H9 (cell line): ENCODE measurements around the gene ZNF263. TPM values are rescaled to one million over a fixed set of nuclear protein-coding genes. Genes with fewer than 3 reads are reported as not detected.

Source experiments
- DNase-seq: peaks from one replicate; pipeline ENCODE4 v3.0.0-alpha.2; 2017
- H2AFZ ChIP-seq: one replicate; pipeline ENCODE4 v1.6.1; 2013; ENCODE audit warnings: mild to moderate bottlenecking, low read length, control low read depth, moderate library complexity
- H2AK5ac ChIP-seq: 2 replicates; pipeline ENCODE4 v1.6.1; 2013; ENCODE audit warnings: low read length, control low read depth, mixed read lengths; ENCODE audit not compliant: insufficient read length
- H2BK120ac ChIP-seq: one replicate; pipeline ENCODE4 v1.6.1; 2013; ENCODE audit warnings: low read depth, mild to moderate bottlenecking, low read length, control low read depth, inconsistent platforms; ENCODE audit not compliant: poor library complexity, severe bottlenecking
- H2BK12ac ChIP-seq: 2 replicates; pipeline ENCODE4 v1.6.1; 2013; ENCODE audit warnings: low read length, control low read depth, mixed read lengths, low read depth; ENCODE audit not compliant: insufficient read length
- H2BK15ac ChIP-seq: 2 replicates; pipeline ENCODE4 v1.6.1; 2013; ENCODE audit warnings: low read depth, low read length, control low read depth
- H2BK20ac ChIP-seq: one replicate; pipeline ENCODE4 v1.6.1; 2013; ENCODE audit warnings: low read depth, mild to moderate bottlenecking, low read length, control low read depth, inconsistent platforms; ENCODE audit not compliant: poor library complexity, severe bottlenecking
- H2BK5ac ChIP-seq: 2 replicates; pipeline ENCODE4 v1.6.1; 2013; ENCODE audit warnings: low read length, control low read depth, mixed read lengths; ENCODE audit not compliant: insufficient read length
- H3K14ac ChIP-seq: 2 replicates; pipeline ENCODE4 v1.6.1; 2013; ENCODE audit warnings: low read length, control low read depth; ENCODE audit not compliant: insufficient read depth
- H3K18ac ChIP-seq: 2 replicates; pipeline ENCODE4 v1.6.1; 2013; ENCODE audit warnings: low read depth, mild to moderate bottlenecking, mixed read lengths, low read length, control low read depth; ENCODE audit not compliant: insufficient read length
- H3K23ac ChIP-seq: 2 replicates; pipeline ENCODE4 v1.6.1; 2013; ENCODE audit warnings: low read length, control low read depth, mixed read lengths, low read depth; ENCODE audit not compliant: insufficient read length
- H3K23me2 ChIP-seq: 2 replicates; pipeline ENCODE4 v1.6.1; 2013; ENCODE audit warnings: low read depth, mild to moderate bottlenecking, mixed read lengths, low read length, control low read depth; ENCODE audit not compliant: insufficient read length, poor library complexity, severe bottlenecking
- H3K27ac ChIP-seq: 2 replicates; pipeline ENCODE4 v1.5.1; 2013; ENCODE audit warnings: low read length, control low read depth, mixed read lengths, low read depth; ENCODE audit not compliant: insufficient read length
- H3K27me3 ChIP-seq: 2 replicates; pipeline ENCODE4 v1.6.1; 2013; ENCODE audit warnings: low read length, control low read depth, inconsistent platforms; ENCODE audit not compliant: insufficient read depth
- H3K4ac ChIP-seq: 2 replicates; pipeline ENCODE4 v1.6.1; 2013; ENCODE audit warnings: low read depth, mild to moderate bottlenecking, control low read depth, inconsistent platforms, low read length, moderate library complexity
- H3K4me1 ChIP-seq: 2 replicates; pipeline ENCODE4 v1.6.1; 2013; ENCODE audit warnings: low read length, control low read depth, inconsistent platforms; ENCODE audit not compliant: insufficient read depth
- H3K4me2 ChIP-seq: 2 replicates; pipeline ENCODE4 v1.6.1; 2013; ENCODE audit warnings: low read length, control low read depth, mixed read lengths; ENCODE audit not compliant: insufficient read length, insufficient read depth
- H3K56ac ChIP-seq: 2 replicates; pipeline ENCODE4 v1.6.1; 2013; ENCODE audit warnings: low read depth, mild to moderate bottlenecking, mixed read lengths, low read length, control low read depth; ENCODE audit not compliant: insufficient read length
- H3K79me1 ChIP-seq: 2 replicates; pipeline ENCODE4 v1.6.1; 2013; ENCODE audit warnings: low read depth, mild to moderate bottlenecking, moderate library complexity, low read length, control low read depth, inconsistent platforms; ENCODE audit not compliant: insufficient read depth, poor library complexity, severe bottlenecking
- H3K79me2 ChIP-seq: 2 replicates; pipeline ENCODE4 v1.6.1; 2013; ENCODE audit warnings: low read length, control low read depth, inconsistent platforms; ENCODE audit not compliant: insufficient read depth
- H3K9ac ChIP-seq: 2 replicates; pipeline ENCODE4 v1.6.1; 2013; ENCODE audit warnings: low read length, control low read depth, mixed read lengths; ENCODE audit not compliant: insufficient read length; ENCODE audit errors: extremely low read depth
- H3K9me3 ChIP-seq: one replicate; pipeline ENCODE4 v1.6.1; 2013; ENCODE audit warnings: low read depth, low read length, inconsistent platforms; ENCODE audit not compliant: control insufficient read depth
- H3T11ph ChIP-seq: one replicate; pipeline ENCODE4 v1.6.1; 2013; ENCODE audit warnings: mild to moderate bottlenecking, low read length, control low read depth, inconsistent platforms
- H4K20me1 ChIP-seq: one replicate; pipeline ENCODE4 v1.6.1; 2013; ENCODE audit not compliant: control insufficient read depth, insufficient read length, insufficient read depth
- H4K5ac ChIP-seq: 2 replicates; pipeline ENCODE4 v1.6.1; 2013; ENCODE audit warnings: low read depth, mild to moderate bottlenecking, mixed read lengths, low read length, control low read depth; ENCODE audit not compliant: insufficient read length
- H4K8ac ChIP-seq: replicated peaks from 2 replicates; pipeline ENCODE4 v1.6.1; 2013; ENCODE audit warnings: low read length, control low read depth, mixed read lengths, low read depth; ENCODE audit not compliant: insufficient read length
- H4K91ac ChIP-seq: 2 replicates; pipeline ENCODE4 v1.6.1; 2013; ENCODE audit warnings: low read depth, mild to moderate bottlenecking, moderate library complexity, mixed read lengths, low read length, control low read depth; ENCODE audit not compliant: insufficient read length
- H3K27ac Mint-ChIP-seq, 3 experiments: 2 replicates in 2 of 3; 3 replicates in 1 of 3; pipeline ENCODE4 v1.8.0; 2020 to 2021; ENCODE audit warnings: mixed read lengths in 3 of 3, mild to moderate bottlenecking in 1 of 3, moderate library complexity in 1 of 3
- H3K27me3 Mint-ChIP-seq: 2 replicates; pipeline ENCODE4 v1.8.0; 2021; ENCODE audit warnings: low read depth, mild to moderate bottlenecking, moderate library complexity, mixed read lengths
- H3K36me3 Mint-ChIP-seq, 3 experiments: 2 replicates in 2 of 3; 3 replicates in 1 of 3; pipeline ENCODE4 v1.8.0; 2020 to 2021; ENCODE audit warnings: low read depth in 3 of 3, mixed read lengths in 3 of 3; ENCODE audit not compliant: insufficient read depth in 1 of 3
- H3K4me1 Mint-ChIP-seq, 2 experiments: 2 replicates each; pipeline ENCODE4 v1.8.0; 2020; ENCODE audit warnings: mixed read lengths in 2 of 2
- H3K4me3 Mint-ChIP-seq, 2 experiments: 2 replicates in 1 of 2; 3 replicates in 1 of 2; pipeline ENCODE4 v1.8.0; 2020 to 2021; ENCODE audit warnings: mild to moderate bottlenecking in 2 of 2, mixed read lengths in 2 of 2, moderate library complexity in 1 of 2
- H3K9me3 Mint-ChIP-seq, 2 experiments: 2 replicates in 1 of 2; 3 replicates in 1 of 2; pipeline ENCODE4 v1.8.0; 2020; ENCODE audit warnings: mild to moderate bottlenecking in 2 of 2, mixed read lengths in 2 of 2, moderate library complexity in 1 of 2
- CTCF ChIP-seq: fragments of 200-600 bp; sonication (generic); conservative IDR thresholded peaks from 3 replicates; pipeline ENCODE4 v1.8.0; 2021; ENCODE audit warnings: antibody characterized with exemption, mild to moderate bottlenecking
- WGBS: extraction: QIAGEN DNeasy Blood & Tissue Kit; methylation state at CpG from one replicate; pipeline ENCODE4 v1.1.7; 2013; ENCODE audit warnings: missing lambda C conversion rate, low lambda C conversion rate, mixed read lengths; ENCODE audit not compliant: insufficient read length; ENCODE audit errors: extremely low coverage; 5-methylcytosine and 5-hydroxymethylcytosine counted together
- total RNA-seq: library from RNA; stranded (reverse); gene quantifications from 2 replicates; pipeline ENCODE4 v1.2.1, GENCODE V29; 2021

ZNF263 gene
- total RNA-seq, 1 experiment from 2014 or later: 35.7 TPM

GRCh38 chr16:3246876-3247275 lies 36.4 kb upstream of the ZNF263 start:
- Histone ChIP-seq H3K56ac (no peak overlapping the region), H3K23me2 (no peaks in the 10 kb centered on the region), H2BK5ac (no peak overlapping the region), H3K9me3 (no peaks in the 10 kb centered on the region), H3K18ac (no peak overlapping the region), H2AFZ (no peak overlapping the region), H3K27ac (no peak overlapping the region), H4K91ac (no peak overlapping the region), H2AK5ac (no peak overlapping the region), H3K4me2 (no peak overlapping the region), H4K20me1 (no peaks in the 10 kb centered on the region), H3T11ph (no peak overlapping the region), H4K5ac (no peak overlapping the region), H2BK15ac (no peak overlapping the region), H3K79me2 (no peaks in the 10 kb centered on the region), H3K14ac (no peak overlapping the region), H2BK120ac (no peak overlapping the region), H3K79me1 (no peaks in the 10 kb centered on the region), H3K23ac (no peak overlapping the region), H3K4ac (no peak overlapping the region), H2BK12ac (no peak overlapping the region), H3K4me1 (no peaks in the 10 kb centered on the region), H3K9ac (no peak overlapping the region), H3K27me3 (no peaks in the 10 kb centered on the region), H4K8ac (no peak overlapping the region), H2BK20ac (no peak overlapping the region)
- Mint-ChIP-seq H3K4me1 (no peaks in the 10 kb centered on the region), H3K4me3 (no peak overlapping the region), H3K27ac (no peak overlapping the region), H3K9me3 (peaks cover 71 to 80% of the 10 kb centered on the region in 2 experiments), H3K27me3 (peaks cover 23% of the 10 kb centered on the region), H3K36me3 (peaks cover 0 to 4% (median 0%) of the 10 kb centered on the region in 3 experiments; a peak in 3 of 7 replicates)
- TF ChIP-seq CTCF: no peak
- no CpG with 5 or more reads among the region's 10 CpGs for WGBS
- DNase-seq: no peak
